GM18951 (cell line): Measurements from ENCODE around the gene CXCL17.
A peak's percentile ranks its signal among the peaks of the same experiment; 100 is the strongest.

Source experiments
- POLR2A ChIP-seq: IDR thresholded peaks from 4 replicates; pipeline ENCODE4 v1.6.1; 2011; ENCODE audit warnings: mild to moderate bottlenecking; ENCODE audit not compliant: insufficient read length, insufficient read depth; ENCODE audit errors: extremely low read depth
- in situ Hi-C: fragments of 300-500 bp; cut with MboI; formaldehyde crosslinking; loops from one replicate; pipeline ENCODE4 v1.12.0; 2022; ENCODE audit warnings: low sequenced_read_pairs, mixed read lengths, inconsistent platforms; ENCODE audit not compliant: unreplicated experiment

CXCL17 gene

DNA sequence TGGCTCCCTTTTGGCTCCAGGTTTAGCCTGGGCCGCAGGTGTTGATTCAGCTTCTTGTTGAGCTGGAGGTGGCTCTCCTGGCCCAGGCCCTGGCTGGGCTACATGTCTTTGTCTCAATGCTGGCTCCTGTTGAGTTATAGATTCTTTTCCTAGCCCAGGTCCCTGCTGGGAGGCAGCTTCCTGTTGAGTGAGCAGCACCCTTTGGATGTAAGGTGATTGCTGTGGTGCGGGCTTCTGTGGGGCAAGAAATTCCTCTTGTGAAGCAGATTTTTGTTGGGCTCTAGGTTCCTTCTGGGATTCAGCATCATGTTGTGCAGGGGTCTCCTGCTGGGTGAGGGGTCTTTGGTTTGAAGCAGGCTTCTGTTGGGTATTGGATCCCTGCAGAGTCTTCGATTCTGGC is 16.1 kb downstream of the CXCL17 start:
- in situ Hi-C loops = no loop called here

GRCh38 chr19:42424712-42425131 is 18.0 kb downstream of the CXCL17 start:
- no peak for TF ChIP-seq POLR2A
- in situ Hi-C loops = no loop called here

More for the DNA sequence above, 16.1 kb downstream of the CXCL17 start:
- TF ChIP-seq POLR2A = no peak

GRCh38 chr19:42424345-42424707 is 18.4 kb downstream of the CXCL17 start:
- in situ Hi-C loops = no loop called here
- no peak for TF ChIP-seq POLR2A

DNA sequence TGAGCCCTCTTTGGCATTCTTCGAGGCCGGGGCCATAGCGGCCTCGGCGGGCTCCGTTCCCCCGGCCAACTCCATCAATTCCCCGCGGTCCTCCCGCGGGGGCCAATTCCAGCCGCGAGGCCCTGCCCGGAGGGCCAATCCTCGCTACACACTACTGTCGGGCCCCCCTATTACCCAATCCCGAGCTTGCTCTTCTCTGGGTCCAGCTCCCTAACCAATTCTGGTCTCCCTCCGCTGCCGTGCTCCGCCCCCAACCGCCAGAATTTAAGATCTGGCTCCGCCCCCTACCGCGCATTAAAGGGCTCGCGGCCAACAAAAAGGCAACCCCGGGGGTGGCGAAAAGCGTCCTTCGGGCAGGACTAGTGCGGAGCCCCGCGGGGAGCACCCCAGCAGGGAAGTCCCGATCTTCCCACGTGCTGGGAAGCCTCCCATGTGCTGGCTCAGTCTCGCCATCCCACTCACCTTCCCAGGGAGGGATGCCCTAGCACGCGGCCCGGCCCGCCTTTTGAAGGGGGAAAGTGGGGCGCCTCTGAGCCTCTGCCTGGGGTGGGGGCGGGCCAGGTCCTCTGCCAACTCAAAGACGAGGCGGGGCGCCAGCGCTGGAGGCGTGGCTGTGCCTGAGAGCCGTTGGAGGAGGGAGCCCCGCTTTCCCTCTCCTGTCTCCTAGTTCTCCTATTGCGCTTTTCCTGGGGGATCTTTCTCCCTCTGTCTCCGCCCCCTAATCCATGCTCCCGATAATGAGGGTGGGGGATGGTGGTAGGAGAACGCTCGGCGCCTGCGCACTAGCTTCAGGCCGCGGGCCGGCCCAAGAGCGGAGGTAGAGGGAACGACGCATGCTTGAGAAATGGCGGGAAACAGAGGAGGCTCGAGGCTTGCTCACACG is 19.0 kb downstream of the CXCL17 start:
- in situ Hi-C loops = no loop called here
- peak; percentile 61 for TF ChIP-seq POLR2A

DNA sequence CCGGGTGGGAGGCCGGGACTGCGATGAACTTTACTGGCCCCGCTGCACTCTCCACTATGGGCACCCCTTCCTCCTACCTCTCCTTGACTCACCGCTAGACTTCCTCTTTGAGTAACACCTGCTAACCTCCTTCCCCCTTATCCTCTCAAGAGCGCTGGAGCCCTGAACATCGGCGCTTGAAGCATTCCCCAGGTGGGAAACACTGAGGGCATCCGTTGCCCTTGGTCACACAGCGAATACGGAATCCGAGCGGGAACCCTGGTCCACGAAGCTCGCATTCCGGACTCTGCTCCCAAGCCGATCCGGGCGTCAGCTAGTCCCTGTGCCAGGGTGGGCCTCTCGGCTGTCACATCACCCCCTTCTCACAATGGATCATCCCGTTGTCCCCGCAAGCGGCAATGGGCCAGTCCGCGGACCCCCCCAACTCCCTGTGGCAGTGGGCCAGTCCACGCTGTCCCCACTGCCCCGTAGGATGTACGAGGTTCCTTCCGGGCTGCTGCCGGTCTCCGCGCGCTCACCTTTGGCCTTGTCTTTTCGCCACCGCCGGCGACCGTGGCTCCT is 19.8 kb downstream of the CXCL17 start:
- no peak for TF ChIP-seq POLR2A
- in situ Hi-C loops = no loop called here

DNA sequence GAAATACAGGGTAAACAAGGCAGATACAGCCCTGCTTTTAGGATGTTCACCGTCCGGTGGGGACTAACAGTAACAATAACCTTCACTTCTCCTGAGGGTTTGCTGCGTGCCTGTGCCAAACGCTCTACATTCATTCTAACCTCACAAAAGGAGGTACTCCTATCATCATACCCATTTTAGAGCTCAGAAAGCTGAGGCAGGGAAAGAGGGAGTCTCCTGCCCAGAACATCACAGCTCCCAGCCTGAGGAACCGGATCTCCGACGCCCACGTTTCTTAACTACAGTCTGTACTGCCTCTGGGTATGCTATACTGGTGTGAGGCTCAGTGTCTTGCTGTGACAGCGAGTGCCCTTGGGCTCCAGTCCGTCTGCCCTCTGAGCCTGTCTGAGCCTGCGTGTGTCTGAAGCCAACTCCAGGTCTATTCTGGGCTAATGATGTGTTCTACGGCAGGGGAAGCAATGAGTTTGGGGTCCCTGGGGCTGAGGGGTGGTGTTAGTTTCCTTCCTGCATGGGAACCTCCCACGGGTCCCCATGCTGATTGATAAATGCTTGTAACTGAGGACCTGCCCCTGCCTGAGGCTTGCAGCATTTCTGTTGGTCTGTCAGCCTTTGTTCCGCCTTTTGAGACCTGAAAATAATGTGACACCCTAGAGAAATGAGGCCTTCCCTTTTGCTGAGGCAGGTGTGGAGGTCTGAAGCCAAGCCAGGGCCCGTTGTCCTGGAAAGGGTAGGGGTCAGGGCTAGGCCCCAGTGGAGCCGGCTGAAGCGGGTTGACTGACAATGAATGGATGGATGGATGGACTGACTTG is 20.4 kb downstream of the CXCL17 start:
- TF ChIP-seq POLR2A = no peak
- in situ Hi-C loops = no loop called here

DNA sequence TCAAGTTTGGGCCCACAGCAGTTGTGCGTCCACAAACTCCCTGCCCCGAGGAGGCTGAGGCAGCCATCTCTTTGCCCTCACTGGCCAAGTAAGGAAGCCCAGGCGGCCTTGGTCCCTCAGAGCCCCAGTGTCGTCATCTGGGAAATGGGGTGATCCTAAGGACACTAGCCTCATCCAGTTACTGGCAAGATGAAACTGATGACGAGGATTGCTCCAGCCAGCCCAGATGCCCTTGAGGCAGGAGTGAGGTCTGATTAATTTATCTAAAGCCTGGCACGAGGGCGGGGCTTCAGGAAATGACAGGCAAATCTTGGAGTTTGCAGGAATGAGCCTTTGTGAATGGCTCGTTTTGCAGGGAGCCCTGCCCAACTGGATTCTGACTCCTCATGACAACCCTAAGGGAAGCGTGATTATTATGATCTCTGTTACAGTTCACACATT is 21.1 kb downstream of the CXCL17 start:
- no peak for TF ChIP-seq POLR2A
- in situ Hi-C loops = no loop called here

DNA sequence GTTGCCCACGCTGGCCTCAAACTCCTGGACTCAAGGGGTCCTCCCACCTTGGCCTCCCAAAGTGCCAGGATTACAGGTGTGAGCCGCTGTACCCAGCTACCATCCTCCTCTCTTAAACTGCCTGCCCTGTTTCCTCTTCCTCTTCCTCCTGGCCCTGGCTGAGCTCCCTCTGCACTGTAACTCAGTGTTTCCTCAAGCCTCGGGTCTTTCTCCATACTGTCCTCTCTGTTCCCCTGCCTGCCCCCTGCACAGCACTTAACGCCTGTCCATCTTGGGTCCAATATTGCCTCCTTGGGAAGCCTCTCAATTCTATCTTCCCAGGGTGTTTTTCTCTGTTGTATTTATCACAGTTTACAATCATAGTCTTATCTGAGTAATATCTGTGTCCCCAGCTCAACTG is 21.6 kb downstream of the CXCL17 start:
- in situ Hi-C loops = no loop called here
- TF ChIP-seq POLR2A = no peak

- in situ Hi-C loops = no loop called here
- no peak for TF ChIP-seq POLR2A
Measured at GRCh38 chr19:42420055-42420544, 22.6 kb downstream of the CXCL17 start.

DNA sequence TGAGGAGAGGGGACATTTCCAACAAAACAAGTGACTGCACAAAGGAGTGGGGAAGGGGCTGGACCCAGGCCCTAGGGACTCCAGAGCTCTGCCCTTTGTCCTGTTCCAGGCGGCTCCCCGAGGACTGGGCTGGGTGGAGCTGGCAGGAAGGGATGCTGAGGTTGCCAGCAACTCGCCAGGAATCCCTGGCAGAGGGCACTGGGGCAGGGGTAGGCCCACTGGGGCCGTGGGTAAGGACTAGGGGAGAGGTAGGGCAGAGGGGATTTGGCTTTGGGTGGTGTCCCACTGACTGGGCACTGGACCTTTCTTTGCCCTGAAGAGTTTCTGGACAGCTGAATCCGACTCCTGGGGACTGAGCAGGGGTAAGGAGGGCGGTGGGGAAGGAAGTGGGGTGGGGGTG is 23.4 kb downstream of the CXCL17 start:
- in situ Hi-C loops = no loop called here
- no peak for TF ChIP-seq POLR2A

DNA sequence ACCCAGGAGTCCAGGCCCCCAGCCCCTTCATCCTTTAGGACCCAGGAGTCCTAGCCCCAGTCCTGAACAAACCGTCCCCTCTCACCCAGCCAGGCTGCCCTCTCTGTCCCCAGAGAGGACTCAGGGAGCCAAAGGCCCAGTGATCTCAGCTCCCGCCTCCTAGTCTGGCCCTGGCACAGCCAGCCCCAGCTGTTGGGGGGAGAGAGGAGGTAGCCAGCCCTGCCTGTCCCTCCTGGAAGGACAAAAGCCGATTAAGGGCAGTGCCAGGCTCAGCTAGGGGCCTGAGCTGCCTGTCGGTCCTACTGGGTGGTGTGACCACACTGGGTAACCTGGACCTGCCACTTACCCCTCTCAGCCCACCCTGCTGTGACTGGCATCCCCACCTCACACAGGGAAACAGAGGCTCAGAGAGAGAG is 30.1 kb downstream of the CXCL17 start:
- in situ Hi-C loops = no loop called here
- no peak for TF ChIP-seq POLR2A

- TF ChIP-seq POLR2A = no peak
- in situ Hi-C loops = no loop called here
Measured at GRCh38 chr19:42412227-42412626, 30.5 kb downstream of the CXCL17 start.

DNA sequence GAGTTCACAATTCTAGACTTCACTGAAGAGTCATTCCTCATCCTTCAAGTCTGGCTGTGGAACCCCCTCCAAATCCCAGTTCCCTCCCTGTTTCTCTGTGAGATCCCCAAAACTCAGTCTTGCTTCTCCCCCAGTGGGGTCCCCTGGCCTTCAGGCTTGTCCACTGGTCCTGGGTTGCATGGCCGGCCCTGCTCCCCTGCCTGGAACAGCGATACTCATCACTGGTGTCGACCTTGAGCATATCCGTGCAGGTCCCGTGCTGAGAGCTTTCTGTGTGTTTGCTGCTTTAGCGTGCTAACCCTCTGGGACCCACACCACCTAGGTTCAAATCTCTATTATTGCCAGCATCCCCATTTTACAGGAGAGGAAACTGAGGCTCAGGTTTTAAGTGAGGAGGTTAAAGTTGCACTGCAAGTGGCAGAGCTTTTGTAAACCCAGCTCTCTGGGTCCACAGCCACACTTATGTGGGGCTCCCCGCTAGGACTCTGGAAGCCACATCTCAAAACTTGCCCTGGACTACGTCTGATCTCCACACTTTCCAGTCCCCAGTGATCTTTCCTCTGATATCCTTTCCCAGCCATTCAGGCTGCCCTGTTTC is 31.1 kb downstream of the CXCL17 start:
- in situ Hi-C loops = no loop called here
- TF ChIP-seq POLR2A = no peak
